Transverse colon (tissue), 3 donors: ENCODE data around the gene ASTE1.

Experiments
- POLR2A ChIP-seq: fragments of 450-650 bp; IDR thresholded peaks from one replicate; pipeline ENCODE4 v1.6.1; 2016; ENCODE audit warnings: antibody characterized with exemption, mild to moderate bottlenecking, moderate library complexity
- TF ChIP-seq, protein P1 (sequence below), 5 experiments: fragments of 200-600 bp in 3 of 5; fragments of 450-650 bp in 2 of 5; sonication (generic) in 3 of 5; IDR thresholded peaks; 1 replicate in 2 of 5; 2 replicates in 3 of 5; pipeline ENCODE4 v1.5.1; 2016 to 2017; ENCODE audit warnings: antibody characterized with exemption in 5 of 5, inconsistent platforms in 3 of 5, mild to moderate bottlenecking in 2 of 5, moderate library complexity in 1 of 5

DNA sequence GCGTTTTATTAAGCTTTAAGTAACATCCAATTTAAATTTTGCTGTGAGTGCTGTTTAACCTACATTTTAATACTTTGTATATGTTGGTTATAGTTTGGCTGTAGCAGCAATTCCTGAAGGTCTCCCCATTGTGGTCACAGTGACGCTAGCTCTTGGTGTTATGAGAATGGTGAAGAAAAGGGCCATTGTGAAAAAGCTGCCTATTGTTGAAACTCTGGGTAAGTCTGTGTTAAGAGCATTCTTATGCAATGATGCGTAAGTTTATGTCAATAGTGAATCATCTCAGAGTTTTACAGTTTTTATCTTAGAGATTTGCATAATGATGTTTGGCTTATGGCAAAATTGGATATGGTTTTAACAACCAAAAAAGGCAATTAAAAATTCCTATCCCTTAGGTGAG lies 62.7 kb downstream of the ASTE1 start:
- no peak for TF ChIP-seq POLR2A
- TF ChIP-seq, protein P1, sequence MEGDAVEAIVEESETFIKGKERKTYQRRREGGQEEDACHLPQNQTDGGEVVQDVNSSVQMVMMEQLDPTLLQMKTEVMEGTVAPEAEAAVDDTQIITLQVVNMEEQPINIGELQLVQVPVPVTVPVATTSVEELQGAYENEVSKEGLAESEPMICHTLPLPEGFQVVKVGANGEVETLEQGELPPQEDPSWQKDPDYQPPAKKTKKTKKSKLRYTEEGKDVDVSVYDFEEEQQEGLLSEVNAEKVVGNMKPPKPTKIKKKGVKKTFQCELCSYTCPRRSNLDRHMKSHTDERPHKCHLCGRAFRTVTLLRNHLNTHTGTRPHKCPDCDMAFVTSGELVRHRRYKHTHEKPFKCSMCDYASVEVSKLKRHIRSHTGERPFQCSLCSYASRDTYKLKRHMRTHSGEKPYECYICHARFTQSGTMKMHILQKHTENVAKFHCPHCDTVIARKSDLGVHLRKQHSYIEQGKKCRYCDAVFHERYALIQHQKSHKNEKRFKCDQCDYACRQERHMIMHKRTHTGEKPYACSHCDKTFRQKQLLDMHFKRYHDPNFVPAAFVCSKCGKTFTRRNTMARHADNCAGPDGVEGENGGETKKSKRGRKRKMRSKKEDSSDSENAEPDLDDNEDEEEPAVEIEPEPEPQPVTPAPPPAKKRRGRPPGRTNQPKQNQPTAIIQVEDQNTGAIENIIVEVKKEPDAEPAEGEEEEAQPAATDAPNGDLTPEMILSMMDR (IDR thresholded peaks at IDR 0.05): no peak
